Pancreas (tissue), 10 donors: Measurements from ENCODE around the gene C8A. TPM values are rescaled to one million over a fixed set of nuclear protein-coding genes. Genes with fewer than 3 reads are reported as not detected.
A peak's percentile ranks its signal among the peaks of the same experiment; 100 is the strongest.

Experiments
- ATAC-seq, 4 donors: fragments of 200-7000 bp; cut with Tn5 transposase; one replicate each; pipeline versions ENCODE4 v1.8.0 to v1.9.1; 2020; ENCODE audit warnings: mild to moderate bottlenecking in 4 of 4, moderate library complexity in 4 of 4
- DNase-seq, 6 donors: peaks; one replicate each; pipeline ENCODE4 v3.0.0-alpha.2; 2020
- FAIRE-seq: peaks from 2 replicates; lab custom pipeline; 2012; peaks lifted over from hg19 to GRCh38; lab: Jason Lieb, UNC
- H3K27ac ChIP-seq, 4 donors: fragments of 200-600 bp; sonication (generic); 1 replicate in 3 of 4; 2 replicates in 1 of 4; pipeline versions ENCODE4 v1.5.0 to v1.8.0; 2020
- H3K27me3 ChIP-seq, 4 donors: fragments of 200-600 bp; one replicate each; pipeline ENCODE4 v1.8.0; 2021
- H3K36me3 ChIP-seq, 3 donors: fragments of 200-600 bp; sonication (generic) in 1 of 3; one replicate each; pipeline versions ENCODE4 v1.5.0 to v1.8.0; 2020 to 2021
- H3K4me1 ChIP-seq, 3 donors: fragments of 200-600 bp; one replicate each; pipeline ENCODE4 v1.8.0; 2021
- H3K4me3 ChIP-seq, 4 donors: fragments of 200-600 bp; sonication (generic) in 2 of 4; one replicate each; pipeline versions ENCODE4 v1.5.0 to v1.8.0; 2020 to 2021
- H3K9me3 ChIP-seq, 4 donors: fragments of 200-600 bp; one replicate each; pipeline ENCODE4 v1.8.0; 2021
- CTCF ChIP-seq, 4 donors: fragments of 200-600 bp; sonication (generic) in 3 of 4; IDR thresholded peaks; one replicate each; pipeline versions ENCODE4 v1.5.0 to v1.8.0; 2021; ENCODE audit warnings: antibody characterized with exemption in 4 of 4
- WGBS, 2 donors: extraction: QIAGEN DNeasy Blood & Tissue Kit; methylation state at CpG; one replicate each; pipeline ENCODE4 v1.1.7; 2013; 5-methylcytosine and 5-hydroxymethylcytosine counted together
- intact Hi-C, 3 donors: fragments of 100-400 bp; cut with DNase I; formaldehyde crosslinking; loops; one replicate each; pipeline versions ENCODE4 v1.11.1 to v1.14.2; 2022
- polyA plus RNA-seq, 2 donors: library from polyadenylated mRNA; stranded (reverse); fragments of 200-250 nt; gene quantifications; one replicate each; pipeline ENCODE4 v1.2.3, GENCODE V29; 2013
- total RNA-seq, 6 donors: library from RNA; stranded (reverse); fragmentation: NEBNext Ultra II Directional in 4 of 6; extraction: Animal tissue kit (Norgen Biotek cat#: 25700) in 4 of 6; gene quantifications; one replicate each; pipeline versions ENCODE4 v1.2.1 to v1.2.4, GENCODE V29; 2021 to 2023
- donor health status: healthy with polysubstance abuse.
- donor health status: DM: no; HTN: no; CAD: no; lungs with moderate emphysema.
- donor health status: DM: no; HTN: no; CAD: no.
- donor health status: control.
- donor health status: control.
- donor health status: Bipolar disorder and iron deficiency.
- donor health status: DM: yes; HTN: yes; CAD: no.
- donor health status: DM: no; HTN: no; CAD: no.
- donor health status: DM: no; HTN: no; CAD: no.
- donor health status: DM: yes; HTN: yes; CAD: no.

C8A gene
- total and polyA plus RNA-seq, 8 donors: 0.08 to 0.38 (median 0.11) TPM; not detected in 4

GRCh38 chr1:56964349-56965017 is 109.9 kb downstream of the C8A start:
- no peak for TF ChIP-seq CTCF (IDR thresholded peaks at IDR 0.05)
- Histone ChIP-seq H3K36me3 (no peaks in the 10 kb centered on the region), H3K4me3 (no peak overlapping the region), H3K27me3 (no peaks in the 10 kb centered on the region), H3K4me1 (peaks cover 0 to 10% (median 0%) of the 10 kb centered on the region in 3 donors), H3K9me3 (no peaks in the 10 kb centered on the region), H3K27ac (no peak overlapping the region)
- intact Hi-C loops: no loop called here
- DNase-seq (no peak), ATAC-seq (no peak), FAIRE-seq (no peak)
- 85 to 90% methylated on average over 9 of the region's 9 CpGs for WGBS, 2 donors

GRCh38 chr1:56965191-56965590 is 110.6 kb downstream of the C8A start:
- Histone ChIP-seq H3K9me3 (no peaks in the 10 kb centered on the region), H3K4me1 (peaks cover 0 to 10% (median 0%) of the 10 kb centered on the region in 3 donors), H3K27me3 (no peaks in the 10 kb centered on the region), H3K36me3 (no peaks in the 10 kb centered on the region), H3K4me3 (no peak overlapping the region), H3K27ac (no peak overlapping the region)
- no peak for FAIRE-seq
- no peak for TF ChIP-seq CTCF (IDR thresholded peaks at IDR 0.05)
- no peak for DNase-seq
- WGBS, 2 donors: 71 to 93% methylated on average over 3 of the region's 3 CpGs
- intact Hi-C loops: no loop called here
- ATAC-seq: no peak

- H3K36me3 ChIP-seq: no peaks in the 10 kb centered on the region
- DNase-seq: no peak
- WGBS, 2 donors: 82 to 83% methylated on average over 3 of the region's 3 CpGs
- H3K27ac ChIP-seq: no peak within 1 kb of the TSS
- H3K27me3 ChIP-seq: no peaks in the 10 kb centered on the region
- intact Hi-C loops: no loop called here
- no peak within 1 kb of the TSS for H3K4me3 ChIP-seq
- no peak for FAIRE-seq
- TF ChIP-seq CTCF (IDR thresholded peaks at IDR 0.05): no peak
- H3K4me1 ChIP-seq: peaks cover 0 to 10% (median 0%) of the 10 kb centered on the region in 3 donors
- no peaks in the 10 kb centered on the region for H3K9me3 ChIP-seq
- peak in 3 of 4 donors; percentile 68 to 81 (median 79) for ATAC-seq
Observed at GRCh38 chr1:56965916-56966697, 111.5 kb downstream of the C8A start, which contains the start of gene C8B. C8B (minus strand) TSS chr1:56966015; CDS start chr1:56965948, 67 bp downstream.

GRCh38 chr1:56966698-56966999 is 112.1 kb downstream of the C8A start:
- H3K27me3 ChIP-seq: no peaks in the 10 kb centered on the region
- intact Hi-C loops: no loop called here
- H3K36me3 ChIP-seq: no peaks in the 10 kb centered on the region
- no peak overlapping the region for H3K27ac ChIP-seq
- no peak overlapping the region for H3K4me3 ChIP-seq
- 83 to 90% methylated on average over 1 of the region's 1 CpG for WGBS, 2 donors
- FAIRE-seq (no peak), DNase-seq (no peak), ATAC-seq (no peak)
- peaks cover 0 to 10% (median 0%) of the 10 kb centered on the region in 3 donors for H3K4me1 ChIP-seq
- TF ChIP-seq CTCF (IDR thresholded peaks at IDR 0.05): no peak
- H3K9me3 ChIP-seq: no peaks in the 10 kb centered on the region

- TF ChIP-seq CTCF (IDR thresholded peaks at IDR 0.05): no peak
- Histone ChIP-seq H3K36me3 (no peaks in the 10 kb centered on the region), H3K27me3 (no peaks in the 10 kb centered on the region), H3K9me3 (no peaks in the 10 kb centered on the region), H3K4me3 (no peak overlapping the region), H3K4me1 (peaks cover 0 to 10% (median 0%) of the 10 kb centered on the region in 3 donors), H3K27ac (no peak overlapping the region)
- 47 to 63% methylated on average over 3 of the region's 3 CpGs for WGBS, 2 donors
- intact Hi-C loops: no loop called here
- no peak for ATAC-seq
- no peak for FAIRE-seq
- no peak for DNase-seq
Observed at GRCh38 chr1:56967355-56967754, 112.8 kb downstream of the C8A start.
